Endothelial cell of umbilical vein (primary cell): Measurements from ENCODE around the gene IL15. TPM values are rescaled to one million over a fixed set of nuclear protein-coding genes. Genes with fewer than 3 reads are reported as not detected.

ENCODE experiments used
- BruUV-seq: library from RNA; stranded (reverse); fragments of 400-500 nt; replicated peaks from 2 replicates; lab custom pipeline; 2021; lab: Mats Ljungman, UMichigan
- CTCF ChIA-PET: fragments of 300-600, 350-600 bp; sonication (Branson Sonifier 250); formaldehyde crosslinking; loops from one replicate; lab custom pipeline; 2021; ENCODE audit warnings: antibody characterized with exemption, inconsistent platforms; lab: Charles Lee
- POLR2A ChIA-PET: fragments of 300-600, 350-600 bp; sonication (Branson Sonifier 250); formaldehyde crosslinking; loops from one replicate; lab custom pipeline; 2021; ENCODE audit warnings: antibody characterized with exemption, inconsistent platforms; lab: Charles Lee
- DNase-seq: peaks from one replicate; pipeline ENCODE4 v3.0.0-alpha.2; 2011; ENCODE audit warnings: low read depth, low spot score
- FAIRE-seq: peaks from 2 replicates; lab custom pipeline; 2011; peaks lifted over from hg19 to GRCh38; lab: Jason Lieb, UNC
- H2AFZ ChIP-seq: 2 replicates; pipeline ENCODE4 v1.6.0; 2012; ENCODE audit warnings: low read depth, low read length, control low read depth, inconsistent platforms
- H3K27ac ChIP-seq: 2 replicates; pipeline ENCODE4 v1.5.1; 2011; ENCODE audit warnings: low read depth, mild to moderate bottlenecking, control low read depth, low read length, moderate library complexity; ENCODE audit not compliant: insufficient read depth
- H3K27me3 ChIP-seq, 2 experiments: 2 replicates each; pipeline versions ENCODE4 v1.6.0 to v1.6.1; 2011; ENCODE audit warnings: low read length in 2 of 2, mixed read lengths in 1 of 2; ENCODE audit not compliant: control insufficient read depth in 2 of 2, insufficient read depth in 2 of 2
- H3K36me3 ChIP-seq, 2 experiments: 2 replicates in 1 of 2; 3 replicates in 1 of 2; pipeline ENCODE4 v1.5.1; 2011; ENCODE audit warnings: low read length in 2 of 2, mild to moderate bottlenecking in 1 of 2, moderate library complexity in 1 of 2; ENCODE audit not compliant: control insufficient read depth in 2 of 2, insufficient read depth in 2 of 2; ENCODE audit errors: extremely low read depth in 1 of 2
- H3K4me1 ChIP-seq: 3 replicates; pipeline ENCODE4 v1.5.1; 2011; ENCODE audit warnings: mild to moderate bottlenecking, low read length; ENCODE audit not compliant: control insufficient read depth, insufficient read depth; ENCODE audit errors: extremely low read depth
- H3K4me2 ChIP-seq: 2 replicates; pipeline ENCODE4 v1.6.1; 2011; ENCODE audit warnings: low read length, control low read depth, mixed read lengths; ENCODE audit not compliant: insufficient read depth
- H3K4me3 ChIP-seq, 3 experiments: fragments of 200-600 bp in 1 of 3; sonication (generic), shearing (Covaris generic) in 1 of 3; replicated peaks in 1 of 3; 2 replicates each; pipeline ENCODE4 v1.5.1; 2011 to 2016; ENCODE audit warnings: control low read depth in 3 of 3, low read length in 3 of 3, mild to moderate bottlenecking in 2 of 3, inconsistent platforms in 1 of 3, low read depth in 1 of 3, moderate library complexity in 1 of 3; ENCODE audit not compliant: insufficient read depth in 1 of 3
- H3K79me2 ChIP-seq: 2 replicates; pipeline ENCODE4 v1.6.0; 2012; ENCODE audit warnings: low read length, inconsistent platforms; ENCODE audit not compliant: control insufficient read depth, insufficient read depth
- H3K9ac ChIP-seq: replicated peaks from 2 replicates; pipeline ENCODE3; 2011; ENCODE audit warnings: low read length, control low read depth; ENCODE audit not compliant: insufficient read depth; ENCODE audit errors: extremely low read depth
- H3K9me1 ChIP-seq: replicated peaks from 3 replicates; pipeline ENCODE4 v1.6.0; 2011; ENCODE audit warnings: mild to moderate bottlenecking, low read length; ENCODE audit not compliant: control insufficient read depth, insufficient read depth; ENCODE audit errors: extremely low read depth
- H3K9me3 ChIP-seq: replicated peaks from 2 replicates; pipeline ENCODE4 v1.5.1; 2012; ENCODE audit warnings: low read length, inconsistent platforms; ENCODE audit not compliant: control insufficient read depth, insufficient read depth
- H4K20me1 ChIP-seq: replicated peaks from 2 replicates; pipeline ENCODE3; 2011; ENCODE audit warnings: mild to moderate bottlenecking, low read length; ENCODE audit not compliant: control insufficient read depth, insufficient read depth; ENCODE audit errors: extremely low read depth
- EZH2 ChIP-seq: IDR thresholded peaks from 2 replicates; pipeline ENCODE4 v1.6.1; 2012; ENCODE audit warnings: borderline replicate concordance, low read depth, mild to moderate bottlenecking, moderate library complexity, low read length, inconsistent platforms; ENCODE audit not compliant: severe bottlenecking
- FOS ChIP-seq: IDR thresholded peaks from 2 replicates; pipeline ENCODE4 v1.6.1; 2011; ENCODE audit warnings: mild to moderate bottlenecking, low read length, moderate library complexity, borderline replicate concordance; ENCODE audit not compliant: insufficient read depth
- GATA2 ChIP-seq: IDR thresholded peaks from 2 replicates; pipeline ENCODE4 v1.7.0; 2011; ENCODE audit warnings: low read depth, mild to moderate bottlenecking, moderate library complexity, mixed read lengths, low read length; ENCODE audit not compliant: insufficient read length, insufficient read depth
- JUN ChIP-seq: IDR thresholded peaks from 2 replicates; pipeline ENCODE4 v1.6.1; 2011; ENCODE audit warnings: borderline replicate concordance, low read depth; ENCODE audit not compliant: insufficient read length, insufficient read depth
- MAX ChIP-seq: IDR thresholded peaks from 2 replicates; pipeline ENCODE4 v1.6.1; 2011; ENCODE audit not compliant: insufficient read depth, insufficient read length
- MYC ChIP-seq: IDR thresholded peaks from one replicate; pipeline ENCODE4 v1.6.1; 2011; ENCODE audit warnings: mild to moderate bottlenecking, low read depth, low read length
- POLR2A ChIP-seq: IDR thresholded peaks from 2 replicates; pipeline ENCODE4 v1.6.1; 2012; ENCODE audit warnings: low read depth, mild to moderate bottlenecking, control low read depth, low read length
- POLR2AphosphoS5 ChIP-seq: IDR thresholded peaks from 2 replicates; pipeline ENCODE4 v1.6.1; 2012; ENCODE audit warnings: low read depth, mild to moderate bottlenecking, control low read depth, low read length, moderate library complexity; ENCODE audit not compliant: insufficient read depth
- dilution Hi-C: fragments of 300-500 bp; cut with MboI; formaldehyde crosslinking; loops from one replicate; pipeline ENCODE4 v1.15.0; 2019; ENCODE audit warnings: low sequenced_read_pairs; ENCODE audit not compliant: extremely low pct_ligation_motif_present
- intact Hi-C: fragments of 100-400 bp; cut with micrococcal nuclease; formaldehyde crosslinking; loops from one replicate; pipeline ENCODE4 v1.10.0; 2022
- polyA plus RNA-seq, 4 experiments: library from polyadenylated mRNA; depleted of rRNA in 3 of 4; stranded (reverse) in 3 of 4; unstranded in 1 of 4; fragments of >200 nt; gene quantifications; 2 replicates each; pipeline versions ENCODE4 v1.2.1 to v1.2.3, GENCODE V29; 2011 to 2012; ENCODE audit warnings: missing spikeins in 1 of 4
- total RNA-seq: library from RNA; stranded (reverse); gene quantifications from 2 replicates; pipeline ENCODE4 v1.2.3, GENCODE V29; 2021
- TF ChIP-seq, protein P1 (sequence below), 2 donors: IDR thresholded peaks; 1 replicate in 1 of 2; 2 replicates in 1 of 2; pipeline ENCODE4 v1.5.1; 2011; ENCODE audit warnings: low read length in 2 of 2, mild to moderate bottlenecking in 2 of 2, moderate library complexity in 2 of 2, control low read depth in 1 of 2, inconsistent platforms in 1 of 2, low read depth in 1 of 2; ENCODE audit not compliant: insufficient read depth in 1 of 2; ENCODE audit errors: extremely low read depth in 1 of 2

Gene IL15
- total and polyA plus RNA-seq, 2 donors (not counting 3 experiments of a cell fraction or from before 2014, with no cell fraction given), result 3.0 to 3.1 TPM

GRCh38 chr4:141772838-141773237 is 136.5 kb downstream of the IL15 start:
- Histone ChIP-seq H2AFZ (no peak overlapping the region), H3K9ac (no peak overlapping the region), H3K79me2 (no peaks in the 10 kb centered on the region), H3K27ac (no peak overlapping the region), H3K27me3 (no peaks in the 10 kb centered on the region), H4K20me1 (no peaks in the 10 kb centered on the region), H3K9me3 (no peaks in the 10 kb centered on the region), H3K36me3 (no peaks in the 10 kb centered on the region), H3K4me2 (no peak overlapping the region), H3K4me3 (no peak overlapping the region), H3K9me1 (no peaks in the 10 kb centered on the region), H3K4me1 (peaks cover 13% of the 10 kb centered on the region)
- TF ChIP-seq, protein P1, sequence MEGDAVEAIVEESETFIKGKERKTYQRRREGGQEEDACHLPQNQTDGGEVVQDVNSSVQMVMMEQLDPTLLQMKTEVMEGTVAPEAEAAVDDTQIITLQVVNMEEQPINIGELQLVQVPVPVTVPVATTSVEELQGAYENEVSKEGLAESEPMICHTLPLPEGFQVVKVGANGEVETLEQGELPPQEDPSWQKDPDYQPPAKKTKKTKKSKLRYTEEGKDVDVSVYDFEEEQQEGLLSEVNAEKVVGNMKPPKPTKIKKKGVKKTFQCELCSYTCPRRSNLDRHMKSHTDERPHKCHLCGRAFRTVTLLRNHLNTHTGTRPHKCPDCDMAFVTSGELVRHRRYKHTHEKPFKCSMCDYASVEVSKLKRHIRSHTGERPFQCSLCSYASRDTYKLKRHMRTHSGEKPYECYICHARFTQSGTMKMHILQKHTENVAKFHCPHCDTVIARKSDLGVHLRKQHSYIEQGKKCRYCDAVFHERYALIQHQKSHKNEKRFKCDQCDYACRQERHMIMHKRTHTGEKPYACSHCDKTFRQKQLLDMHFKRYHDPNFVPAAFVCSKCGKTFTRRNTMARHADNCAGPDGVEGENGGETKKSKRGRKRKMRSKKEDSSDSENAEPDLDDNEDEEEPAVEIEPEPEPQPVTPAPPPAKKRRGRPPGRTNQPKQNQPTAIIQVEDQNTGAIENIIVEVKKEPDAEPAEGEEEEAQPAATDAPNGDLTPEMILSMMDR (IDR thresholded peaks at IDR 0.05; ENCODE audit: extremely low read depth in 1 of 2, insufficient read depth in 1 of 2, low read depth in 1 of 2, low read length in 2 of 2), result no peak
- TF ChIP-seq EZH2, result no peak
- no peak for TF ChIP-seq FOS
- no peak for TF ChIP-seq POLR2AphosphoS5
- no peak for TF ChIP-seq JUN
- TF ChIP-seq MAX, result no peak
- TF ChIP-seq MYC, result no peak
- TF ChIP-seq POLR2A, result no peak
- TF ChIP-seq GATA2, result no peak
- intact Hi-C loops, result no loop called here
- ChIA-PET CTCF (no interaction called here), POLR2A (no interaction called here)
- dilution Hi-C loops, result no loop called here
- FAIRE-seq (no peak), DNase-seq (no peak)
- BruUV-seq, result no TSS peak
